Activated naive CD4-positive, alpha-beta T cell treated with Interleukin-2 at 50 U/mL for 16 hours (primary cell): ENCODE measurements around the gene HTT-AS.
A peak's percentile ranks its signal among the peaks of the same experiment; 100 is the strongest.

Experiments used
- DNase-seq: peaks from one replicate; pipeline ENCODE4 v3.0.0-alpha.2; 2020

The HTT-AS gene

DNA sequence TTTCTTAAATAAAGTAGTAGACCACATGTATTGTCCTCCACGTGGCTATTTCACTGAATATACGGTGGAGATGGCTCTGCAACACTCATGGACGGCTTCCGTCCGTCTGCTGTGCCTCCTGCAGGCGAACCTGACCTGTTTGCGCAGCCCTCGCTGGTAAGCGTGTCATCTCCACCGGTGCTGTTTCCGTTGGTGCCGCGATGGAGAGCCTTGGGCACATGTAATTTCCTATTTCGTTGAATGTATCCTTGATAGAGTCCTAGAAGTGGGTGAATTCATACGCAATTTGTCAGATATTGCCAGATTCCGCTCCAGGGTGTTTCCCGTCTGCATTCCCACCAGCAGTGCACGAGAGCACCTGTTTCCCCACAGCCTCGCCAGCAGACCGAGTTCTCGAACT is 48.5 kb downstream of the HTT-AS start:
- DNase-seq = no peak

DNA sequence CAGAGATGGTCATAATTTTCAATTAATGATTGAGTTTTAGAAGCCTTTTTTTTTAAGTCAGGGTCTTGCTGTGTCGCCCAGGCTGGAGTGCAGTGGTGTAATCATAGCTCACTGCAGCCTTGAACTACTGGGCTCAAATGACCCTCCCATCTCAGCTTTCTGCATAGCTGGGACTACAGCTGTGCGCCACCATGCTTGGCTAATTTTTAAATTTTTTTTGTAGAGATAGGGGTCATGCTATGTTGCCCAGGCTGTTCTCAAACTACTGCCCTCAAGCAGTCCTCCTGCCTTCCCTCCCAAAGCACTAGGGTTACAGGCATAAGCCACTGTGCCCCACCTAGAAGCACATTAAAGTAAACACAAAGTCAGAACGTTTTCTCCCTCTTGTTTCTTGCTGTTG is 51.7 kb downstream of the HTT-AS start:
- DNase-seq = no peak

DNA sequence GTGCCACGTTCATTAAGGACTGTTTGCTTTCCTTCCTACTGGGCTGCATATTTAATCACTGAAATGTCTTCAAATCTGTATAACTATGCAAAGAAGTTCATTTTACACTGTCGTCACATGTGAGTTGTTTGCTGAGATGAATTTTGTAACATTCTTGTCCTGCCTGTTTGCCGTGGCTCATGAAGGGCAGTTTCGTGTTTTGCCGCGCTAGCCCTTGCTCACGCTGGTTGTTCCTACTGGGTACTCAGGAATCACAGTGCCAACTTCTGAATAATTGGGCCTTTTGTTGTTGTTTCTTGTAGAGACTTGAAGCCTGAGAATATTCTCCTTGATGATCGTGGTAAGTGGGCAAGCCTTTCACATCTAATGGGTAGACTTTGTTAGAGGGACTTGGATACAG is 52.2 kb downstream of the HTT-AS start:
- DNase-seq = no peak

- no peak for DNase-seq
These were observed 52.7 kb downstream of the HTT-AS start for GRCh38 chr4:3021627-3022026.

DNA sequence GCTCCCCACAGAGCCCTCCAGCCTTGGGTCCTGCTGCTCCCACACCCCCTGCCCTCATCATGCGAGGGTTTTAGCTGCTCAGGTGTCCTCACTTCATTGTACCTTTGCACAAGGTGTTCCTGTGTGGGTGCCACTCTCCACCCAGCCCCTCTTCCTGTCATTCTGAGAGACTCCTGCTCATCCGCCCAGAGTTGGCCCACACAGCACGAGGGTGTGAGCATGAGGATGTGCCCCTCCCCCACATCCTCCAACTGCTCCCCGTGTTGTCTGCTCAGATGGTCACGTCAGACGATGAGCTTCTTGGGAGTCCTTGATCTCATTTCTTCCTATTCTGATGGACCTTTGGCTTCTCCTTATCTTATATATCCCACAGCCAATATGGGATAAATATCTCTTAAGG is 53.2 kb downstream of the HTT-AS start:
- no peak for DNase-seq

- DNase-seq = no peak
These were observed 55.0 kb downstream of the HTT-AS start for GRCh38 chr4:3019145-3019846.

GRCh38 chr4:3017504-3017903 is 56.8 kb downstream of the HTT-AS start:
- no peak for DNase-seq

GRCh38 chr4:3016961-3017360 is 57.4 kb downstream of the HTT-AS start:
- no peak for DNase-seq

GRCh38 chr4:3013839-3014350 is 60.4 kb downstream of the HTT-AS start:
- DNase-seq = peak; percentile 37
